Kidney epithelial cell (primary cell): Measurements from ENCODE around the gene DPAGT1. TPM values are rescaled to one million over a fixed set of nuclear protein-coding genes. Genes with fewer than 3 reads are reported as not detected.
A peak's percentile ranks its signal among the peaks of the same experiment; 100 is the strongest.
"Not testable (repeated sequence)": the region's sequence is repeated elsewhere in the genome, so short reads cannot be mapped to it uniquely, and the experiment has no call there.

Experiments
- DNase-seq: peaks from one replicate; pipeline ENCODE4 v3.0.0-alpha.2; 2010; ENCODE audit warnings: low read depth
- H3K27me3 ChIP-seq: 2 replicates; pipeline ENCODE4 v1.6.0; 2011; ENCODE audit warnings: low read length; ENCODE audit not compliant: control insufficient read depth, insufficient read depth
- H3K36me3 ChIP-seq: 2 replicates; pipeline ENCODE4 v1.5.1; 2011; ENCODE audit warnings: low read length; ENCODE audit not compliant: control insufficient read depth, insufficient read depth
- H3K4me3 ChIP-seq: 2 replicates; pipeline ENCODE4 v1.5.1; 2011; ENCODE audit warnings: low read depth, mild to moderate bottlenecking, control low read depth, low read length
- CTCF ChIP-seq: IDR thresholded peaks from 2 replicates; pipeline ENCODE4 v1.5.1; 2011; ENCODE audit warnings: mild to moderate bottlenecking, moderate library complexity, low read length, control low read depth, inconsistent platforms; ENCODE audit not compliant: insufficient read depth, poor library complexity, severe bottlenecking
- total RNA-seq: library from RNA; depleted of rRNA; stranded (reverse); fragments of >200 nt; gene quantifications from 2 replicates; pipeline ENCODE4 v1.2.3, GENCODE V29; 2015

DPAGT1 gene
- total RNA-seq, 1 donor from 2014 or later, result 16.4 TPM

- Histone ChIP-seq H3K36me3 (no peaks in the 10 kb centered on the region), H3K4me3 (peak overlapping the region; percentile 91), H3K27me3 (no peaks in the 10 kb centered on the region)
- TF ChIP-seq CTCF, result no peak
- DNase-seq, result no peak
Observed at GRCh38 chr11:119108146-119108856, 6.6 kb upstream of the DPAGT1 start.

- Histone ChIP-seq H3K36me3 (no peaks in the 10 kb centered on the region), H3K4me3 (peak overlapping the region; percentile 91), H3K27me3 (no peaks in the 10 kb centered on the region)
- TF ChIP-seq CTCF, result no peak
- DNase-seq, result no peak
Observed at GRCh38 chr11:119107538-119108145, 6.0 kb upstream of the DPAGT1 start.

GRCh38 chr11:119106564-119107537, 5.2 kb upstream of the DPAGT1 start, which contains the start of gene C2CD2L:
Gene C2CD2L, plus strand, starts transcription at chr11:119107344. Its CDS starts 398 bp downstream, at chr11:119107742.
- peak; percentile 54 for DNase-seq
- no peak for TF ChIP-seq CTCF
- peak within 1 kb of the TSS; percentile 91 for H3K4me3 ChIP-seq
- no peaks in the 10 kb centered on the region for H3K27me3 ChIP-seq
- no peaks in the 10 kb centered on the region for H3K36me3 ChIP-seq

GRCh38 chr11:119103793-119104192, 2.1 kb upstream of the DPAGT1 start:
- Histone ChIP-seq H3K4me3 (no peak overlapping the region), H3K27me3 (no peaks in the 10 kb centered on the region), H3K36me3 (no peaks in the 10 kb centered on the region)
- no peak for DNase-seq
- TF ChIP-seq CTCF, result no peak

- H3K27me3 ChIP-seq, DNase-seq, H3K36me3 ChIP-seq, H3K4me3 ChIP-seq: not testable (repeated sequence)
Observed at GRCh38 chr11:119103161-119103664, 1.6 kb upstream of the DPAGT1 start.
